T-helper 9 cell (primary cell): ENCODE results near the gene ODF4.
A peak's percentile ranks its signal among the peaks of the same experiment; 100 is the strongest.

Experiments
- DNase-seq: peaks from one replicate; pipeline ENCODE4 v3.0.0-alpha.2; 2020
- total RNA-seq, 2 donors: gene quantifications; one replicate each; lab custom pipeline; 2026; lab: John Stamatoyannopoulos, UW

The ODF4 gene, protein sequence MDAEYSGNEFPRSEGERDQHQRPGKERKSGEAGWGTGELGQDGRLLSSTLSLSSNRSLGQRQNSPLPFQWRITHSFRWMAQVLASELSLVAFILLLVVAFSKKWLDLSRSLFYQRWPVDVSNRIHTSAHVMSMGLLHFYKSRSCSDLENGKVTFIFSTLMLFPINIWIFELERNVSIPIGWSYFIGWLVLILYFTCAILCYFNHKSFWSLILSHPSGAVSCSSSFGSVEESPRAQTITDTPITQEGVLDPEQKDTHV
- 0 reads per million in 2 donors for total RNA-seq

DNA sequence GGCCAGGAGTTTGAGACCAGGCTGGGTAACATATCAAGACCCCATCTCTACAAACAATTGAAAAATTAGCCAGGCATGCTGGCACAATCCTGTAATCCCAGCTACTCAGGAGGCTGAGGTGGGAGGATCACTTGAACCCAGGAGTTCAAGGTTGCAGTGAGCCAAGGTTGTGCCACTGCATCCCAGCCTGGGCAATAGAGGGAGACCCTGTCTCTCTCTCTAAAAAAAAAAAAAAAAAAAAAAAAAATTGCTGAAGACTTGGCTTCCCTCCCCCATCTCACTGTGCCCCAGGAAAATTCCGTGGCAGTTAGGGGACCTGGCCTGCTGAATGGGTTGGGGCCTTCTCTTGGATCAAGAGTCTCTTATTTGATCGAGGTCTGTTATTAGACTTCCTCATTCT lies at the start of gene ODF4:
ODF4 (plus strand) TSS at position 301 of the 400 bp plus-strand sequence. CDS start 212 bp downstream, outside the sequence.
- DNase-seq, result no peak

DNA sequence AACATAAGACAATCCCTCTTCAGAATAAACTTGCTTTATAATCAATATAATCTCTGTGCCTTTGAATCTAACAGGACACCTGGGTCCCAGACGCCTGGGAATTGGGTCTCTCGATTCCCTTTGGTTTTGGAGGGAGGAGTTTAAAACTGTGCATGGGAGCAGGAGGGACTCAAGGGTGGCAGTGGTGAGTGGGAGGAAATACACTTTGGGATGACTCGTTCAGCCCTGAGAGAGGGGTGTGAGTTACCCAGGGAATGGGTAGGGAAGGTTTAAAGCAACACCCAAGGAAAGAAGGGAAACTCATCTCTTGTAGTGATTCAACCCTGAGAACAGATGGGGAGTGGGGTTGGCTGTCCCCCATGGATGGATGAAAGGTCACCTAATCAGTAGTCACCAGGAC lies 49.6 kb upstream of the ODF4 start:
- DNase-seq, result no peak

DNA sequence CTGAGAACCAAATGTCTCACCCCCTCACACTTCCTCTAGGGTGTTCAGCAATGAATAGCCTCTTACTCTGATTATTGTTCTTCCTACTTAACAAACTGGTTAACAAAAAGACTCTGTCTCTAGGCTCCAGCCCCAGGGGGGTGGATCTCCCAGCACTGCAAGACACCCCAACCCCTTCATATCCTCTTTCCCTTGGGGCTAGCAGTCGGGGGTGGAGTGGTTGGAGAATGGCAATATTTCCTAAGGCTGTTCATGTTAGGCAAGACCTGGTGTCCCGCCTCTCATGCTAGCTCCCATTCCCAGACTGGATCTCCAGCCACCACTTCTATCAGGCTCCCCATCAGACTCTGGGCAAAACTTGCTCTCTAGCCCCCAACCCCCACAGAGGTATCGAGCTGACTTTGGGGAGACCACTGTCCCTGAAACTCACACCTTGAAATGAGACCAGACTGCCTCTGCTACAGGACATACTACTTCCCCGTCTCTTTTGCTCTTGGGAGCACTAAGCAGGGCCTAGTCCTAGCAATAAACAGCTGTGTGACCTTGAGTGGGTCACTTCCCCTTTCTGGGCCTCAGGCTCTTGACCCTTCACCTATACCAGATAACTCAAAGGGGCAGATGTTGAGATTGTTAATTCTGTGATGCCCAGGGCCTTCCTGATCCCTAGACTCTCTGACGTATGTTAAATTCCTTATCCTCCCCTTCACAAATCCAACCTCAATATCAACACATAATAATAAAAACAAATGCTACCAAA lies 46.8 kb upstream of the ODF4 start:
- no peak for DNase-seq

DNA sequence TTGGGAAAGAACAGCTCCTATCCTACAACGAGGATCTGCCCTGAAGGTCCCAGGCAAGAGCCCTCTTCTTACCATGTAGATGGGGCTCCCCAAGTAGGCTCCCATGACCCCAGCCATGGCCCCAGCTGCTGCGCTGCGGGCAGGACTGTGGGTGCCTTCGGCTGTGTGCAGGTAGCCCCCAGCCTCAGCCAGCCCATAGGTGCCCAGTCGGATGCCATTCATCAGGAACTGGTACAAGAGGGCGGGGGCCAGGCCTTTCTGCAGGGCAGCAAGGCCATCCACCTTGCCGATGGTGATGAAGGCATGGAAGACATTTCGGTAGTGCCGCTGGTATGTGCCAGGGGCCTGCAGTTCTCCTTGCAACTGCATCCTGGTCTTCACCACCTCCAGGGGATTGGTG lies 45.3 kb upstream of the ODF4 start:
- no peak for DNase-seq

DNA sequence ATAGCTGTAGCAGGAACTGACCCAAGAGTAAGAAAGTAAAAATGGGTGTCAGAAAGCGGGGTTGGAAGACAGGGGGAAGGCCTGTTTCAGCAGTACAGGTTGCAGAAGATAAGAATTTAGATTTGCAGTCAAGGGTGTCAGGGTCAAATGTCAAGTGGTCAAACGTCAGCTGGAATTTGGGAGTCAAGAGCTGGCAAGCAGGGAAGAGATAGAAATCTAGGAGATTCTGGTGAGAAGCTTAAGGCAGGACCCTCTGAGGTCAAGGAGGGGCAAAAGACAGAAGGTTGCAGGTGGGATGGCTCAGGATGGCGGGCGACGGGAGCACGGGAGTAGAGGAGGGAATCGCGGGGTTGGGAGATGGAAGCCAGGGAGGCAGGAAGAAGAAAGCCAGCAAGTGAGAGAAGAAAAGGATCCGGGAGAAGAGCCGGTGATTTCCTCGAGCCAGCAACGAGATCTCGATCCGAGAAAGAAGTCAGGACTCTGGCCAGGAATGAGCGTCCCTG lies 44.8 kb upstream of the ODF4 start:
- no peak for DNase-seq

DNA sequence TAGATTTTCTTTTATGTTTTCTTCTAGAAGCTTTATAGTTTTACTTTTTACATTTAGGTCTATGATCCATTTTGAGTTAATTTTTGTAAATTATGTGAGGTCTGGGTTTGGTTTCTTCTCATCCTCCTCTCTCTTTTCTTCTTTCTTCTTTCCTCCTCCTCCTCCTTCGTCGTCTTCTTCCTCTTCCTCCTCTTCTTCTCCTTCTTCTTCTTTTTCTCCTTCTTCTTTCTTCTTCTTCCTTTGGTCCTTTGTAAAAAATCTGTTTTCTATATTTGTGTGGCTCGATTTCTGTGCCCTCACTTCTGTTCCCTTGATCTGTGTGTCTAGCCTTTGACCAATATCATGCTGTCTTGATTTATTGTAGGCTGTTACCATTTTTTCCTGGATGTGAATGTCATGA lies 39.4 kb upstream of the ODF4 start:
- DNase-seq, result no peak

DNA sequence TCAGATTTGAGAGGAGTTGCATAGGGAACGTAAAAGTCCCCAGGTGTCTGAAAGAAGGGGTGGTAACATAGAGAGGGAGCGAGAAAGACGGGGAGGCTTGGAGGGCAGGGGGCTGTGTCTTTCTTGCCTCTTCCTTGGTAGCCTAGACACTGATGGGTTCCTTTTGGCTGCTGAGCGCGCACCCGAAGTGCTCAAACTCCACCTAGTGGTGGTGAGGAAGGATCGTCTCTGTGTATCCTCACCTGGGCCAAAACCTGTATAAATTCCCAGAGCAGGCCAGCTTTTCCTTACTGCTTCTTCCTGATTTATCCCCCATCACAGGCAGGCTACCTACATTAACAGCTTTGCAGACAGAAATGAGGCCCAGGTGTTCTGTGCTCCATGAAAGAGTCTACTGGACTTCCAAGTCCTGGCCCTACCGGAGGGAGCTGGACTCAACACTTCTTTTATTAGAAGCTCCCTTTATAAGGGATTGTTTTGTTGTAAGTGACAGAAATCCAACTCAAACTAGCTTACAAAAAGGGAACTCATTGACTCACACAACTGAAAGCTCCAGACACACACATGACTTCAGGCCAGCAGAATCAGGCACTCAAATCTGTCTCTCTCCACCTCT lies 38.9 kb upstream of the ODF4 start:
- DNase-seq, result peak; percentile 38

DNA sequence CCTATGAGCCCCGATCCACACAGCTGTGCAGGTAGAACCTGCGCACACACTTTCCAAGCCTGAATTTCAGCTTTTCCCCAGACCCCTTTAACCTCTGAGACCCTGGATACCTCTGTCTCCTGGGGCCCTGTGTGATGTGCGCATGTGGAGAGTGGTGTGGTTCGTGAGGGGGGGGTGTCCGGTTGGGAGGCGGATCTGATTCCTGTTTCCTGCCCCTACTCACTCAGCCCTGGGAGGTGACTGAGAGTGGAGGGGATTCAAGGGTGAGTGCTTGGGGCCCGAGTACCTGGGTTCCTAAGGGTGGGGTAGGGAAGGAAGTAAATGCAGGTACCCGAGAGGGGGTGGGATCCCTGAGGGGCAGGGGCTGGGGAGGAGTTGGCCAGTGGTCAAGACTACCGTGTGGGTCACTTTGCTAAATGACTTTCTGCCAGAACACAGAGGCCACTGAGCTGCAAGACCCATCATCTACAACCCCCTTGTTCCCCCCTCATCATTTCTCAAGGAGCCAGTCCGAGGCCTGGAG lies 29.0 kb upstream of the ODF4 start:
- no peak for DNase-seq

DNA sequence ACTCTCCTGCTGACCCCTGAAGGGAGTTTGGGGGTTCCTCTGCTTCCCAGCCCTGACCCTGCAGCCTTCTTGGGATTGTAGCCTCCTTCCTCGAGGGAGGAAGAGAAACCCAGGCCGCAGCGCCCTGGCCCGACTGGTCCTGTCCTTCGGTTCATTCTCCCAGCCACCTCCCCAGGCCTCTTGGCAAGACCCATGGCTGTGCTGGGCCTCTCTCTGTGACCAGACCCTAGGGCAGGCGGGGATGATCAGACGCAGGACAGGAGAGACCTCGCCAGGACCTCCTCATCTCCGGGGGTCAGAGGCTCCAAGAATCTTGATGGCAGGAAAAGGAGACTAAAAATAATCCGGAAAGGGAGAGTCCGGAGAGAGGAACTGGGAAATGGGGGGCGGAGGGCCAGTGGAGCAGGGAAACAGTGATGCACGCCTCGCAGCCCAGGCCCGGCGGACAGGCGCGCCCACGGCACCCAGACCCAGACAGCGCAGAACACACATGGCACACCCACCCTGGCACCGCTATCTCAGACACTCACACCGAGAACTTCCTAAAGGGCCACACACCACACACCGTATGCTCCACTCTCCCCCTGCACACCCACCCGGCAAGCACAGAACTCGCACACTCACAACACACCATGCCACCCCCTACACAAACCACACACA lies 28.4 kb upstream of the ODF4 start:
- DNase-seq, result no peak

DNA sequence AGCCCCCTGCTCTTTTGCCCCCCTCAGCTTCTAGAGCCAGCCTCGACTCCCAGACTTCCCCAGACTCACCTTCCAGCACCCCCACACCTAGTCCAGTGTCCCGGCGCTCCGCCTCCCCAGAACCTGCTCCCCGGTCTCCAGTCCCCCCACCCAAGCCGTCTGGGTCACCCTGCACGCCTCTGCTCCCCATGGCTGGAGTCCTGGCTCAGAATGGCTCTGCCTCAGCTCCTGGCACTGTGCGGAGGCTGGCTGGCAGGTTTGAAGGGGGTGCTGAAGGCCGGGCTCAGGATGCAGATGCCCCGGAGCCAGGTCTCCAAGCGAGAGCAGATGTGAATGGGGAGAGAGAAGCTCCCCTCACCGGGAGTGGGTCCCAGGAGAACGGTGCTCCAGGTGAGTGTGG lies 27.4 kb upstream of the ODF4 start:
- DNase-seq, result no peak

DNA sequence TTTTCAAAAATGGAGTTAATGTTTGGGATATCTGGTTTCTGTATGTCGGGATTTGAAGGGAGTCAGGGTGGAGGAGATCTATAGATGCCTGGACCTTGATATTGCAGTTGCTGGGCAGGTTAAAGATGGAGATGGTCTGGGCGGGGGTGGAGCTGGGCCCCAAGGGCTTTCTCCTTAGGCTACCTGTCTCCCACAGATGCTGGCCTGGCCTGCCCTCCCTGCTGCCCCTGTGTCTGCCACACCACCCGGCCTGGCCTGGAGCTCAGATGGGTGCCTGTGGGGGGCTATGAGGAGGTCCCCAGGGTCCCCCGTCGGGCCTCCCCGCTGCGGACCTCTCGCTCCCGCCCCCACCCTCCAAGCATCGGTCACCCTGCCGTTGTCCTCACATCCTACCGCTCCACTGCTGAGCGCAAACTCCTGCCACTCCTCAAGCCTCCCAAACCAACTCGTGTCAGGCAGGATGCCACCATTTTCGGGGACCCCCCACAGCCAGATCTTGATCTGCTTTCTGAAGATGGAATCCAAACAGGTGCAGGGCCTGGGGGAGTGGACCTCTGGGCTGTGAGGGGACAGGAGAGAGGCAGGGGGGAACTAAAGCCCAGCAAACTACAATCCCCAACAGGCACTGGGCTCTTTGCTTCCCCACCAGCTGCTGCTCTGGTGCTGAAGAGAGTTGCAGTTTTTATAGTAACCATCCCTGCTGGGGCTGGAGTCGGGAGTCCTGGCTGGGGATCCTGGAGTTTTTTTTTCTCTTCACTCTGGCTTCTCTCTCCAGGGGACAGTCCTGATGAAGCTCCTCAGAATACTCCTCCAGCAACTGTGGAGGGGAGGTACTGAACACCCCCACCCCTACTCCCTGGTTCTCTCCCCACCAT lies 26.7 kb upstream of the ODF4 start:
- DNase-seq, result no peak

DNA sequence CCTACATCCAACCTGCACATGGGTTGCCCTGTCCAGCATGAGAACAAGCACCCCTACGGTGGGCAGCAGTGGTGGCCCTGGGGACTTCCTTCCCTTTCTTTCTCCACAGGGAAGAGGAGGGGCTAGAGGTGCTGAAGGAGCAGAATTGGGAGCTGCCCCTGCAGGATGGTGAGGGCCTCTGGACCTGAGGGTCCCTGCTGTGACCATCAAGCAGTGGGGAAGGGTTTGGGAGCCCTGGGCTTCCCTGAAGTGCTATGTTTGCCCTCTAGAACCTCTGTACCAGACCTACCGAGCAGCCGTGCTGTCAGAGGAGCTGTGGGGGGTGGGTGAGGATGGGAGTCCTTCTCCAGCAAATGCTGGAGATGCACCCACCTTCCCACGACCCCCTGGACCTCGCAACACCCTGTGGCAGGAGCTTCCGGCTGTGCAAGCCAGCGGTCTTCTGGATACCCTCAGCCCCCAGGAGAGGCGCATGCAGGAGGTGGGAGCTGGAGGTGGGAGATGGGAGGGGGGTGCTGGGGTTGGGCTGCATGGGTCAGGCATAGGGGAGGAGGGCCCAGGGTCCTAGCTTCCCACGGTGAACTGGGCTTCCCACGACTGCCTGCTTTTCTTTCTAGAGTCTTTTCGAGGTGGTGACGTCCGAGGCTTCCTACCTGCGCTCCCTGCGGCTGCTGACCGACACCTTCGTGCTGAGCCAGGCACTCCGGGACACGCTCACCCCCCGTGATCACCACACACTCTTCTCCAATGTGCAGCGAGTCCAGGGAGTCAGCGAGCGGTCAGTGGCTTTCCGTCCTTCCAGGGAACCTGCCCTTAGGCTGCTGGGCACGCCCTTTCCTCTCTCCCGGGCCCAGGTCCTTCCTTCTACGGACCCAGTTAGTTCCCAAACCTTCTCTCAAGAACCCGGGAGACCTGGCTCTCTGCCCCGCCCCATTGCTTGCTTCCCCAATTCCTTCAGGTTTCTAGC lies 24.6 kb upstream of the ODF4 start:
- DNase-seq, result no peak

DNA sequence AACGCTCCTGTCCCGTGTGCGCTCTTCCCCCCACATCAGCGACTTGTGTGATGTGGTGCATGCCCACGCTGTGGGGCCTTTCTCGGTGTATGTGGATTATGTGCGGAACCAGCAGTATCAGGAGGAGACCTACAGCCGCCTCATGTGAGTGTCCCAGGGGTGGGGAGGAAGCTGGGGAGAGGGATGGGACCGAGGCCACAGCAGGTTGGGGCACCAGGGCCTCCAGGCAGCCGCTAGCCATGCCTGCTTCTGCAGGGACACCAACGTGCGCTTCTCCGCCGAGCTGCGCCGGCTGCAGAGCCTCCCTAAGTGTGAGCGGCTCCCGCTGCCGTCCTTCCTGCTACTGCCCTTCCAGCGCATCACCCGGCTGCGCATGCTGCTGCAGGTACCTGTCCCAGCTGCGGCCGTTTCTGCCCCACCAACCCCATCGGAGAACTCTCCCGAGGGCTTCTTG lies 23.8 kb upstream of the ODF4 start:
- no peak for DNase-seq

DNA sequence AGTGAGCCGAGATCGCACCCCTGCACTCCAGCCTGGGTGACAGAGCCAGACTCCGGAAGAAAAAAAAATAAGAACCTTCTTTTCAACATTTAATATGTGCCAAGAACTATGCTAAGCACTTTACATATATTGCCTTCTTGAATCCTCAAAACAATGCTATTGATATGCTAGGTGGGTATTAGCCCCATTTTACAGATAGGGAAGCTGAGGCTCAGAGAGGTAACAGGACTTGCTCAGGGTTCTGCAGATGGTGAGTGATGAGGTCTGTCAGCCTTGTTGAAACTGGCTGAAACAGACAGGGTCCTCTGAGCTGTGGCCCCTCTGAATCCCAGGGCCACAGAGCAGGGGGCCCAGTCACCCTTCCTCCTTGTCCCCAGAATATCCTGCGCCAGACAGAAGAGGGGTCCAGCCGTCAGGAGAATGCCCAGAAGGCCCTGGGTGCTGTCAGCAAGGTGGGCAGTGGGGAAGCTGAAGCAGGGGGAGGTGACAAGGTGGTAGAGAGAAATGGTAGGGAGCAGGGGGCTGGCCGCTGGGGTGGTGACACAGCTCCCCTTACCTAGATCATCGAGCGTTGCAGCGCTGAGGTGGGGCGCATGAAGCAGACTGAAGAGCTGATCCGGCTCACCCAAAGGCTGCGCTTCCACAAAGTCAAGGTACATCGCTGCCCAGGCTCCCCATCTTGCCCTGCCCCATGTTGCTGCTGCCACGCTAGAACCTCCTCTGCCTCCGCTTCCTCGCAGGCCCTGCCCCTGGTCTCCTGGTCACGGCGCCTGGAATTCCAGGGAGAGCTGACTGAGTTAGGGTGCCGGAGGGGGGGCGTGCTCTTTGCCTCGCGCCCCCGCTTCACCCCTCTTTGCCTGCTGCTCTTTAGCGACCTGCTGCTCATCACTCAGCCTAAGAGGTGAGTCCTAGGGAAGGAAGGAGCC lies 21.4 kb upstream of the ODF4 start:
- no peak for DNase-seq

DNA sequence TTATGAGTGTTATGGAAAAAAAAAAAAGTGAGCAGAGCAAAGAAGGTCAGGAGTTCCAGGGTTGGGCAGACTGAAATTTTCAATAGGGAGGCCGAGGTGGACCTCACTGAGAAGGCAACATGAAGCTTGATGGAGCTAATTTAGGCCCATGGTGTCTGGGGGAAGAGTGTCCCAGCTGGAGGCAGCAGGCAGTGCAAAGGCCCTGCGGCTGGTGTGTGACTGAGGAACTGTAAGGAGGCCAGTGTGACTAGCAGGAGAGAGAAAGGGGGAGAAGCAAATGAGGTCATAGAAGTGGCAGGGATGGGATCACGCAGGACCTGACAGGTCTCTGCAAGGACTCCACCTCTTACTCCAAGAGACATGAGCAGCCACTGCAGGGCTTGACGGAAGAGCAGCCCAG lies 19.4 kb upstream of the ODF4 start:
- no peak for DNase-seq

DNA sequence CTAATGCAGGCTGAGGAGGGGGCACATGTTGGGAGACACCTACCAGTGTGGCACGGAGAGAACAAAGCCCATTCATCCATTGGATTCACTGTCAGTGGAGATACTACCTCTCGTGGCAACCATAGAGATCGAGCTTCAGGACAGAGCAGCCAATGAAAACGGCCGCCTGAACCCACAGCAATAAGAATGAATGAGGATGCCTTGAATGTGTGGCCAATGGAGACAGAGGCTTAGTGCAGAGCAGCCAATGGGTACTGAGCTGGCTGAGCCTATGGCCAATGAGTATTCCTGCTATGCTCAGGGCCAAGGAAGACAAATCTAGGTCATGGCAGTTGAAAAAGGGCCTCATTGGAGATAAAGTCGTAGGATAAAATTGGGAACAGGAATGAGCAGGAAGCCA lies 18.6 kb upstream of the ODF4 start:
- no peak for DNase-seq

DNA sequence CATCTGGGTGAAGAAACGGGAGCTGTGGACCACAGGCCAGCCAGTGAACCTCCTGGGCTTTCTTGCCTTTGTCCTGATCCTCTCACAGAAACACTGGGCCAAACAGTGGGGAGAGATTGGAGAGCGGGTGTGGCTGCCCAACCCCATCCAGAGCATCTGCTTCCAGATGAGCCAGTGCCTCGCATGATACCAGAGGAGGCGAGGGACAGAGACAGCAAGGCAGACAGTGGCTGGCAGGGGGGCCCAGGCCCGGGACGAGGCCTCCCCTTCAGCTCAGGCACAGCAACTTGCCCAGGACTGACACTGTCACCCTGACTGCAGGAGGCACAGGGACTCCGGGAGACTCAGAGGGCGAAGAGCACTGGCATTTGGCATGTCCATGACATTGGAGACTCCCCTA lies 17.6 kb upstream of the ODF4 start:
- no peak for DNase-seq

DNA sequence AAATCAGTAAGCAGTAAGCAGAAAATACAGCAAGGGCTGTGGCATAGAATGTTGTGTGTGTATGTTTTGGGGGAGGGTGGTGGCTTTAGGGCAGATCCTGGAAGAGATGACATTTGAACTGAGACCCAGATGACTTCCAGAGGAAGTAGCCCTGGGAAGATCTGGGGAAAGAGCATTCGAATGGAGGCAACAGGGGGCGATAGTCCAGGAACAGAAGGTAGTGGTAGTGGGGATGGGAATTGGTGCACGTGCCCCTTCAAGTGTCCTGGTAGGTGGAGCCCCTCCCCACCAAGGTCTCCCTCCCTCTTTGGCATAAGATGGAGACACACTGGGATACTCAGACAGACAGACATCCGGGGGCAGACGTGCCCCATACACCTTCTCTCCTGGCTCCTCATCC lies 15.5 kb upstream of the ODF4 start:
- DNase-seq, result no peak

DNA sequence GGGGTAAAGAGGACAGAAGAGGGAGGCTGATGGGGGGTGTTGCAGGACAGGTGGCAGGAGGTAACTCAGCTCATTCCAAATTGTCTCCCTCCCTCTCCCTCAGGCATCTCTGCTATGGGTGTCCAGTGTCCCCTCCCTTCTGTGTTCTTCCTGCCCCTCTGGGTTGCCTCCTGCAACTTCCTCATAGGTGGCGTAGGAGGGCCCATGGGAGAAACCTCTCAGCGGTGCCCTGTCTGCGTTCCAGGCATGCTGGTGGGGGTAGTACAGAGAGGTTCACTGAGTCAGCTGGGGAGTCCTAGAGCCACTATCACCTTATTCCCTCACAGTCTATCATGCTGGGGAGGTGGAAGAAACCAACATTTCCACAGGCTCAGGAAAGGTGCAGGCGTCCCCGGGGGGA lies 14.7 kb upstream of the ODF4 start:
- no peak for DNase-seq
